GM19438 (cell line): Measurements from ENCODE around the gene MRM2.

Source experiments
- ATAC-seq: cut with Tn5 transposase; IDR thresholded peaks from one replicate; pipeline ENCODE4 v1.9.1; 2021; ENCODE audit warnings: low read depth; ENCODE audit not compliant: unreplicated experiment

MRM2 gene

DNA sequence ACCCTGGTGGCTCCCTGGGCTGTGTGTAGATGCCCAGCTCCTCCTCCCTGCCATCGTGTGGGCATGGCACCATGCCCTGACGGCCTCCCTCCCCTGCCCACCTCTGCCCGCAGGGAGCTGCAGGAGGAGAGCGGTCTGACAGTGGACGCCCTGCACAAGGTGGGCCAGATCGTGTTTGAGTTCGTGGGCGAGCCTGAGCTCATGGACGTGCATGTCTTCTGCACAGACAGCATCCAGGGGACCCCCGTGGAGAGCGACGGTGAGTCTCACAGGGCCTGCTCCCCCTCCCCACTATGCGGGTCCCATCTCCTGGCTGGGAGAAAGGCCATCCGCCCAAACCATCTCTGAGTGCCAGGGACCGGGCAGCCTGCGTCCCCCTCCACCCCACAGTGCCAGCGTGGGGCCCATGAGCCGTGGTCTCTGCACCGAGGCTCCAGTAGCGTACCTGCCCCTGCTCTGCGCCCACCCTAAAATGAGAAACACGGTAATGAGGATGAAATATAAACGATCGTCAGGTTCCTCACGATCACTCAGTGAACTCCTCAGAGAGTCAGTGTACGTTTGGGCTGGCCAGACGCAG, 7.8 kb upstream of the MRM2 start:
- no peak for ATAC-seq

DNA sequence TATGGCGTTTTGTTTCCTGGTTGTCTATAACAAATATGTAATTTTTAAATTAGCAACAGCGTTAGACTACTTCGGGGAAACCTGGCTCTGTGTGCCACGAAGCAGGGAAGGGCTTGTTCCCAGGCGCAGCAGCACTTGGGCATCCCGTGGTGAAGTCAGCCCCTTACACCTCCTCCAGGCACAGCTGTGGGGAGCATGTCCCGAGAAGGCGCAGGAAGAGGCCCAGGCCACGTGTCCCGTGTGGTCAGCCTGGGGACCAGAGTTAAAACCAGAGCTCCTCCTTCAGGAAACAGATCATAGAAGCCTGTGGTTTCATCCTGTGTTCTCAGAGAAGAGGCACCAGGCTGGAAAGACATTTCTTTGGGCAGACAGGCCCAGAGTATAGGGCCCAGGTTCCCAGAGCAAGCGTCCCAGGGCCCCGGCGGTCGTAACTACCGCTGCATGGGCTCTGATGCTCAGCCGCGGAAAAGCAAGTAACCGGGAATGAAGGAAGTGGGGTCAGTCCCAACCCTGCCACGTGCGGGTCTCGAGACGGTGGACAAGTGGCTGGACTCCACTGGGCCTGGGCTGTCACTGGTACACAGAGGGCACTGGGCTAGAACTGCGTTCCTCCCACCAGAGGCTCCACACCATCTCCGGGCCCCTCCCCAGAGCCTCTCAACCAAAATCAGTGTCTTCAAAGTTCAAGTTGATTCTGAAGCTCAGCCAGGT, 7.1 kb upstream of the MRM2 start:
- ATAC-seq = peak; percentile 81

DNA sequence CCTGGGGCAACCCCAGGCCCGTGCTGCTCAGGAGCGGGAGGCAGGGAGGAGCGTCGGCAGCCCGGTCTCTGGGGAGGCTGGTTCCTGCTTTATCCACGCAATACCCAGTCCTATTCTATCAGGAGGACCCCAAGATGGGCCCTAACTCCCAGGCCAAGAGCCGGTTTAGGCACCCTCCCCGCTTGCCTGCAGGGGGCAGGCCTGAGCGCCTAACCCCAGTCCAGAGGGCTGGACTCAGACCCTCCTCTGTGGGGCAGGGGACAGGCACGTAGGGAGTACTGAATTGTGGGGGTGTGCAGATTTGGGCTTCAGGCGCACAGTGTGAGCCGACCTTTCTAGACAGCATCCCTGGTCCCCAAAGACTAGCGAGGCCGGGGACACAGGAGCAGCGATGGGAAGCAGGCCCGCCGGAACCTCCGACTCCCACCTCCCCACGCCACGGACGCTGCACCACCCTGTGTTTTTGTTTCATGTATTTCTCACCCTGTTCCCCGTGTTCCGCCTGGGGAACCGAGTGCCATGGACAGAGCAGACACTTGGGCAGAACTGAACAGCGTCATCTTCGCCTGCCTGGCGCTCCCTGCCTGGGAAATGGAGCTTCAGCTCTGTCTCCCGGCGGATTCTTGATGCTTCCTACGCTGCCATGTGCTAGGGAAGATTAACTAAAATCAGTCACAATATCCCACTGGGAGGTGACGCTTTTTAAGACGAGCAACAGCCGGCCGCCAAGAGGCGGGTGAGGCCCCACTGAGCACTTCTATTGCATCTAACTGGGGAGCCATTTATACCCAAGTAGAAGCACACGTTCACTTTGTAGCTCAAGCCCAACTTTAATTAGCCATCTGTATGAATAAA, 5.4 kb upstream of the MRM2 start:
- ATAC-seq = no peak

DNA sequence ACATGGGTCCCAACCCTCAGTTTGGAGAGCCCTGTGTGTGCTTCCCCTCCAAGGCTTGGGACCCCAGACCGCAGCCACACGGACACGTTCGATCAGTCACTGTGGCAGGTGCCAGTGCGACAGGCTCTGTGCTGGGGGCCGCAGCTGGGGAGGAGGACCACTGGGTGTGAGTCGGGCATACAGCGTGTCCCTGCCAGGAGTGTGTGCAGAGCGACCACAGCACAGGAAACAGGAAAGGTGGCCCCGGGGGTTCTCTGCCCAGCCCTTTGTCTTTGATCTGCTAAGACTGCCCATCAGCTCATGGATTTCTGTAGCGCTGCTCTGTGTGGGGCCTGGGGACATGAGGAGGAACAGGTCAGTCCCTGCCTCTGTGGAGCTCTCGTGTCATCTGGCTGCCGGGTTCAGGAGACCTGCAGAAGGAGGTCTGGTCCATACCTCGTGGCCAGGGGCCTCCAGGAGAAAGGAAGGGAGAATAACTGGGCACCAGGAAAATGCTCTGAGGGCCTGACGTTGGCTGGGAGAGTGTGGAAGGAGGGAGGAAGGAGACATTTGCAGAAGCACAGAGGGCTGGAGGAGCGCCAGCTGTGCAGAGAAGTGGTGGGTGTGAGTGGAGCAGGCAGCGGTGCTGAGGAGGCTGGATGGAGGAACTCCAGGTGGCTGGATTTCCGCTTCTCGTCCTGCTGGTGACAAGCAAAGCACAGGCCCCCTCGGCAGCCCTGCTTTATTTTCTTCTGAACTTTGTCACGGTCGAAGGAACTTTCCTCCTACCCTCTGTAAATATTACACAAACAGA, 4.1 kb upstream of the MRM2 start:
- ATAC-seq = no peak

DNA sequence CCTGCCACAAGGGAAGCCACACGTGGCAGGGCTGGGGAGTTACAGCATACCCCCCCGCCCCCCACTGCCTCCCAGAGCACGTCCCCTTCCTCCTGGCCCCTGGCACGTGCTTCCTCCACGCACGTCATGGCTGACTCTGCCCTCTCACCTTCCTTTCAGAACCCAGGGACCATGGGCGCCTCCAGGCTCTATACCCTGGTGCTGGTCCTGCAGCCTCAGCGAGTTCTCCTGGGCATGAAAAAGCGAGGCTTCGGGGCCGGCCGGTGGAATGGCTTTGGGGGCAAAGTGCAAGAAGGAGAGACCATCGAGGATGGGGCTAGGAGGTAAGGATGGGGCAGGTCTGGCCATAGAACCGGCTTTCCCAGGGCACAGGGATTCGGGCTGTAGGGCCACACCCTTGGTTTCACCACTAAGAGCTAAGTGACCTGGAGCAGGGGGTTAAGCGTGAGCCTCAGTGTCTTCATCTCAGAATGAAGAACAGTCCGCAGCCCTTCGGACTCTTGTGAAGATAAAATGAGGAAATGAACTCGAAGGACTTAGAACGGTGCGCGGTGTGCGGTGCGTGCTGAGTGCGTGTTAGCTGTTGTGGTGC, 2.5 kb upstream of the MRM2 start:
- ATAC-seq = no peak

DNA sequence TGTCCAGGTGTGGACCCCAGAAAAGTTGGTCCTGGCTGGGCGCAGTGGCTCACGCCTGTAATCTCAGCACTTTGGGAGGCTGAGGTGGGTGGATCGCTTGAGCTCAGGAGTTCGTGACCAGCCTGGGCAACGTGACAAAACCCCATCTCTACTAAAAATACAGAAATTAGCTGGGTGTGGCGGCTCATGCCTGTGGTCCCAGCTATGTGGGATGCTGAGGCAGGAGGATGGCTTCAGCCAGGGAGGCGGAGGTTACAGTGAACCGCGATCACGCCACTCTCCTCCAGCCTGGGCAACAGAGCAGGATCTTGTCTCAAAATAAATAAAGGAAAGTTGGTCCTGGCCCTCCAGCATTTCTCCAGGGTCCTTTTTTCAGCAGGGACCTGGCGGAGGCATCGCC, 1.5 kb upstream of the MRM2 start:
- no peak for ATAC-seq

DNA sequence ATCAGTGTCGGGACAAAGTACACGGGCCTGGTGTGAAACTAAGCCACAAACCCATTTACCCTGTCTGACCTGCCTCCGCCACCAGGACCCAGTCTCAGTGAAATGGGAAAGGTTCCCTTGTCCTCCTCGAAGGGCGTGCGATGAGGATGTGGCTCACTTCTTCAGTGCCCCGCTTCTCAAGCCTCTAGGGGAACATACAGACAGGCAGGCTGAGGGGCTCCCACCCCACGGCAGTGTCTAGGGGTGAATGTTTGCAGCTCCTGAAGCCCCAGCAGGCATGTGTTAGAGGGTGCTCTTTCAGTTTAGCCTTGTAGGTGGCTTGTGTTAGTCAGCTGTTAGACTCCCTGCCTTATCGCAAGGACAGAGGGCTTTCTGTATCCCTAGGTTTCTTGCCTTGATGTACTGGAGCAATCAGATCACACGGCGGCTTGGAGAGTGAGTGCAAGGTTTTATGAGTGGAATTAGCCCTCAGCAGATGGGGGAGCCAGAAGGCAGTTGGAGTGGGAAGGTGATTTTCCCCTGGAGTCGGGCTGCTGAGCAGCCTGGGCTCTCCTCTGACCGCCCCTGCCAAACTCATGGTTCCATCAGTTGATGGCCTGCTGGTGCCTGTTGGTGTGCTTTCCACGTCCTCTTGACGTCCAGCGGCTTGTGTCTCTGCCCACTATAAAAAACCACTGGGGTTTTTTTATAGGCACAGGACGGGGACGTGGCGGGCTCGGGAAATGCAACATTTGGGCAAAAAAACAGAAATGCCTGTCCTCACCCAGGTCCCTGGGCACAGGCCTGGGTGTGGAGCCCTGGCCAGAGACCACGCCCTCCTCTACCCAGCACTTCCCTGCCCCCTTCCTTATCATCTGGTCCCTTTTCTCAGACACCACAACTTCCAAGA, 780 bp upstream of the MRM2 start:
- ATAC-seq = no peak

DNA sequence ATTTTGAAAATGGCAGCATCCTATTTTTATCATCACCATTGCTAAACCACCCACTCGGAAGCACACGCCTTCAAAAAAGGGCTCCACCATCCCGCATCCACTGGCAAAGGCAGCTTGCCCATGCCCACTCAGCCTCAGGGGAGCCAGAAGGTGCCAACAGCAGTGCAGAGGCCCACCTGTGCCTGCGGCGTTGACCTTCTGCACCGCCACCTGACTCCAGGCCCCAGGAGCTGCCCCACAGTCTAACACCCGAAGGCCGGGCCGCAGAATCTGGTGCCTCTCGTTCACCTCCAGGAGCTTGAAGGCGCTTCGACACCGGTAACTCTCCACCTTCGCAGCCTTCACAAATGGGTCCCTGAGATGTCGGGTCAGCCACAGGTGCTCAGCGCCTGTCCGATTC, 2.8 kb downstream of the MRM2 start:
- no peak for ATAC-seq

DNA sequence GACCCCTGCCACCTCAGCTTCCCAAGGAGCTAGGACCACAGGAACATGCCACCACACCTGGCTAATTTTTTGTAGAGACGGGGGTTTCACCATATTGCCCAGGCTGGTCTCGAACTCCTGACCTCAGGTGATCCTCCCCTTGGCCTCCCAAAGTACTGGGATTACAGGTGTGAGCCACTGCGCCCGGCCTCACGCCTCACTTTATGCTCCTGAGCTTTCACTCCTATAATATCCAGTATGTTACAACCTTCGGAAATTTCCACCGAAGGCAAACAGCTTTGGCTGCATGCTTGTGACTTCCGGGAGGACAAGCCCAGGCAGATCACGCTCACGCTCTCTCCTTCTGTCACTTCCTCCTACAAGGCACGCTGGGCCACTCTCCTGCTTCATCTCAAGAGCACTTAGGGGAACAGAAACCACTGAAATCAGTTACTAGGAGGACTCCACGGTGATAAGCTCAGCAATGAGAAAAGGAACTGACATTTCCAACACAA, 4.8 kb downstream of the MRM2 start:
- ATAC-seq = peak; percentile 59

DNA sequence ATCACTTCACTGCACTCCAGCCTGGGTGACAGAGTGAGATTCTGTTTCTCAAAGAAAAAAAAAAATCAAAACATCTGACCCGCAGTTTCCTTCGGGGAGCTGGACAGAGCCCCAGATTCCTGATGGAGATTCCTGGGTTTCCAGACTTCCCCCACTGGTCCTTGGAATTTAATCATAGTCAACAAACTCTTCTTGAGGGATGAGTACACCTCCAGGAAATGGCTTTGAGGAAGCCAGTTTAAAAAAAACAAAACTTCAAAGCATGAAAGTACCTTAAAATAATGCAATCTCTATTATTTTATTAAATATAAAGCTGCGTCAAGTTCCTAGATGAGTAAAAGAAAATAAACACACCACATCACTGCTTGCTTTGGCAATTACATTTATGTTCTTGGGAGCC, 8.1 kb downstream of the MRM2 start:
- no peak for ATAC-seq

DNA sequence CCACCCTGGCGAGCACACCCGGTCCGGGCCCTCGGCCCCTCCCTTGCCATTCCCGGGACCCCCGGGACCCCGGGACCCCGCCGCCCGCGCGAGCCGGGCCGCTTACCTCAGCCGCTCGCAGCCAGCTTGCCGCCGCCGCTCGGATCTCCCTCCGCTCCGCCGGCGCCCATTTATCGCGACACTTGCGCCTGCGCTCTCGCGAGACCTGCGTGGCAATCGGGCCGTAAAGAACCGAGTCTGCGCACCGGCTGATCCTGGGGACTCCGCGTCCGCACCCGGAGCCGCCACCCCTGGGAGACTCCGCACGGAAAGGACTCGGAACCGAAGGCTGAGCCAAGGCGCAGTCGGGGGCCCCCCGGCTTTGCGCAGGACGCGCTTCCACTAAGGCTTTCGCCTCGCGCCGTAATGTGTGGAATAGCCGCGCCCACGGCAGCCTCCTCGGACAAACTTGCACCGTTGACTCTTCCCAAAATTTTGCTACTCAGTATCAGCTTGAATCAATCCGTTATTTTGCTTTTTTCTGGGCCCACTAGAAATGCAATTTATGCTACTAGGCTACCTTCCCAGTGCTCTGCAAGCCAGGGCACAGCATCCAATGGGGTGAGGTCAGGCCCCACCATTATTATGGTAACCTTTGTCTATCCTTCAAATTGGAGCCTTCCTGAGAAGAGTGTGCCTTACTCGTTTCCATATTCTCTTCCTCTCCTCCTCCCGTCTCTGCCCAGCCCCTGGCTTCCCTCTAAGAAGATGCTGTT, 9.1 kb downstream of the MRM2 start, which contains the start of gene MAD1L1:
Gene MAD1L1 (minus strand): TSS at position 180 of the 755 bp plus-strand sequence. CDS start 2,812 bp downstream, outside the sequence.
- ATAC-seq = peak; percentile 51

DNA sequence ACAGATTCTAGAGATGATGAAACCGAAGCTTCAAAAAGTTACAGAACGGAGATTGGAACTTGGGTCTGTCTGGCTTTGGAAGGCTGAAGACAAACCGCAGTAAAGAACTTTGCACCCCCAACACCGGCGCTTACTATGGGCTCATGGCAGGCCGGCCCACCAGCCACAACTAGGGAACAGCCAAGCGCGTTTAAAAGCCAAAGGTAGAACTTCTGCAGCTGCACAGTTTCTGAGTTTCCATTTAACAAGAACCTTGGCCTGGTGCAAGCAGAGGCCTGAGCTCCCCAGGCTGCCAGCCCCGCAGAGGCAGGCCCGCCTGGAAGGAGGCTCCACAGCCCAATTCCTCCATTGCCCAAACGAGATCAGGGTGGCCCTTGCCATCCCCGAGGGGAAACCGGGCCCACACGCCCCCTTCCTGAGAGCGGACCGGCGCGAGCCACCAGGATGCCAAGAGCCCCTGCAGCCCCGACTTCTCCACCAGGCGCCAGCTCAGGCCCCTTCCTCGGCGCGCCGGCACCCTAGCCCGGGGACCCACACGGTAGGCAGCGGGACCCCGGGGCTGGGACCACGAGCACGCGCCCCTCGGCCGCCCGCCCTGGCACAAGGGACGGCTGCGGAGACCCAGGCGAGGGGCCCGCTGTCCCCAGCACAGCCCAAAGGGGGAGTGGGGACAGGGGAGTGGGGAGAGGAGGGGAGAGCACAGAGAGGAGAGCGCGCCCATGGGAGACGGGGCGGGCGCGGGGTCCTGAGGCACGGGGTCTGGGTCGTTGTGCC, 9.8 kb downstream of the MRM2 start:
- ATAC-seq = peak; percentile 32

DNA sequence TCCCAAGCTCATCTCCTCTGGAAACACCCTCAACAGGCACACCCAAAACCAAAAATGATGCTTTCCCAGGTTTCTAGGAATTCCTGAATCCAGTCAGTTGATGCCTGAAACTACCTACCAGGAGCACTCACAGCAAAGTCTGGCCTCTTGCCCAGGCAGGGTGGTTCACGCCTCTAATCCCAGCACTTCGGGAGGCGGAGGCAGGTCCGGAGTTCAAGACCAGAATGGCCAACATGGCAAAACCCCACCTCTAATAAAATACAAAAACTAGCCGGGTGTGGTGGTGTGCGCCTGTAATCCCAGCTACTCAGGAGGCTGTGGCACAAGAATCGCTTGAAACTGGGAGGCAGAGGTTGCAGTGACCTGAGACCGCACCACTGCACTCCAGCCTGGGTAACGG, 11.1 kb downstream of the MRM2 start:
- no peak for ATAC-seq

DNA sequence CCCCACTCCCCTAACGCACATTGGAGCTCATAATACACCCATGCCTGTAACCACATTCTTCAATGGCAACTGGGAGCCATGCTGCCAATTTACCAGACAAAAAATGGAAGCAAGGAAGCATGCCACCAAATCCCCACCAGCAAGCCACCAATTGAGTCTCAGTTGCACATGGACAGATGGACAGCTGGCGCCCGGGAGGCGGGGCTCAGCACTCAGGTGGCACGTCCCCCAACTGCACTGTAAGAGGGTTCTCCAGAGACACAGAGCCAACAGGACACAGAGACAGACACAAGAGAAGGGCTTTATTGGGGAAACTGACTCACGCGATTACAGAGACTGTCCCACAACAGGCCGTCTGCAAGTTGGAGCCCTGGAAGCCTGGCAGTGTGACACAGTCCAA, 11.8 kb downstream of the MRM2 start:
- ATAC-seq = no peak

DNA sequence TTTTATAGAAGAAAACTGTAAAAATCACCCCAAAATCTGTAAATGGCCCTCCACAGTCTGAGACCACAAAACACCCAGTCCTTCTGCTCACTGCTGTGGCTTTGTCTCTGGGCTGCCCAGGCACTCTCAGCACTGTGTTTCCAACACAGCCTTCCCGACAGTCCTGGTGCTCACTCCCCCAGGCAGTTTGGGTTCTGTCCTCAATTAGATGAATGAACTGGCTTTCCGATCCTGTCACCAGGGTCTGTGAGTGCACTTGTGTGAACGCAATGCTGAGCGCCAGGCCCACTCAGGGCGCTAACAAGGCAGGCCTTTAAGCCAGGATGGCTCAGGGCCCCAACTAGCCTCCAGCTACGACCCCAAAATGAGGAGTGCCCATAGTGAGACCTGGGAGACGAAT, 12.5 kb downstream of the MRM2 start:
- ATAC-seq = no peak

DNA sequence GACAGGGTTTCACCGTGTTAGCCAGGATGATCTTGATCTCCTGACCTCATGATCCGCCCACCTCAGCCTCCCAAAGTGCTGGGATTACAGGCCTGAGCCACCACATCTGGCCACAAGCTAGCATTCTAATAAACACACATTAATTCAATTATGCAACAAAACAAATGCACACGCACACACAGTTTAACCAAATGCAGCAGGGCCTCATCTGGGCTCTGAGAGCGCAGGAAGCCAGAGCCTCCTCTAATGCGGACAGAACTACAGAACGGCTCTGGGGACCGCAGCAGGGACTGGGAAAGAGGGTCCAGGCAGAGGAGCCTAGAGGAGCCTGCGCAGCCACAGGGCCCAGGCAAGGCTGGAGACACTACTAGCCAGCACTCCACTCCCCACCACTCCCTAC, 13.1 kb downstream of the MRM2 start:
- ATAC-seq = no peak

DNA sequence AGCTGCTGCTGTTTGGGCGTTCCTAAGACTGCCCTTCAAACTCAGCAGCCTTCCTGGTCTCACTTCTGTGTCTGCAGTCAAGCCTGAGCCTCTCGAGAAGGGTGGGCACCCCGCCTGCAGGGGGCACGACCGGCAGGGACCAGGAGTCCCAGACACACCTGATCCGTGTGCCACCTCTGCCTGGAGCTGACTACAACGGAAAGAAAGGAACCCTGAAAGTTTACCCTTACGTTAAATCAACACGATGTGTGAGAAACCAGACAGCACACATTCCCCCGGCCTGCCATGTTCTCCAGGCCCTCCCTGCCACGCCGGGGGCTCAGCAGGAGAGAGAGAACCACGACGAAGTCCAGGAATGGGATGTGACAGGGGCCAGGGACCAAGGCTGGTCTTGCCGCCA, 14.3 kb downstream of the MRM2 start:
- ATAC-seq = no peak

DNA sequence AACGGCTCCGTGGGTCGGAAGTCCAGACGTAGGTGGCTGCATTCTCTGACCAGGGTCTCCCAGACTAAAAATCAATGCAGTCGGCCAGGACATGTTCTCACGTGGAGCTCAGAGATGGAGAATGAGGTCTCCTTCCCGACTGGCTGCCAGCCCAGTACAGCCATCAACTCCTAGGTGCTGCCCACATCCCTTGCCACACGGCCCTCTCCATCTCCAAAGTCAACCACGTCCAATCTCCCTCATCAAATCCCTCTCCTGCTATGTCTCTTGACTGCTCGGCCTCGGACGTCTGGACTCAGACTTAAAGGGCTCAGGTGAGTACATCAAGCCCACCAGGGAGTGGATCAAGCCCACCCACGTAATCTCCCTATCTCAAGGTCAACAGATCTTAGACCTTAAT, 16.2 kb downstream of the MRM2 start:
- ATAC-seq = no peak
